ENCODE measurements around the gene RNF212.

GRCh38 chr4:1057403-1057745, 56.0 kb downstream of the RNF212 start:
- TF ChIP-seq CTCF (conservative IDR thresholded peaks at IDR 0.05; ENCODE audit: low read length) (no peak), EZH2phosphoT487 (IDR thresholded peaks at IDR 0.05; ENCODE audit: borderline replicate concordance) (no peak)
